WTC11 (cell line): Measurements from ENCODE around the gene SPANXB1. TPM values are rescaled to one million over a fixed set of nuclear protein-coding genes. Genes with fewer than 3 reads are reported as not detected.
"Not testable (repeated sequence)": the region's sequence is repeated elsewhere in the genome, so short reads cannot be mapped to it uniquely, and the experiment has no call there.

Experiments
- ATAC-seq: fragments of 200-7000 bp; cut with Tn5 transposase; 2 replicates; pipeline ENCODE4 v1.10.0; 2021; ENCODE audit warnings: mild to moderate bottlenecking, moderate library complexity
- CTCF ChIA-PET: fragments of 300-600 bp; sonication (Branson Sonifier 250); formaldehyde crosslinking; loops from one replicate; lab custom pipeline; 2021; ENCODE audit warnings: antibody characterized with exemption; lab: Charles Lee
- POLR2A ChIA-PET: fragments of 350-600 bp; sonication (Branson Sonifier 250); formaldehyde crosslinking; loops from one replicate; lab custom pipeline; 2021; ENCODE audit warnings: antibody characterized with exemption; lab: Charles Lee
- DNase-seq: peaks from one replicate; pipeline ENCODE4 v3.0.0; 2021; ENCODE audit warnings: low spot score
- H3K27ac Mint-ChIP-seq: 2 replicates; pipeline ENCODE4 v1.8.0; 2021; ENCODE audit warnings: mixed read lengths
- H3K27me3 Mint-ChIP-seq: 2 replicates; pipeline ENCODE4 v1.8.0; 2021; ENCODE audit warnings: low read depth, mild to moderate bottlenecking, moderate library complexity, mixed read lengths
- H3K36me3 Mint-ChIP-seq: 2 replicates; pipeline ENCODE4 v1.8.0; 2021; ENCODE audit warnings: mixed read lengths
- H3K4me1 Mint-ChIP-seq: 2 replicates; pipeline ENCODE4 v1.8.0; 2022; ENCODE audit warnings: mixed read lengths
- H3K4me3 Mint-ChIP-seq: 2 replicates; pipeline ENCODE4 v1.8.0; 2021; ENCODE audit warnings: mild to moderate bottlenecking, moderate library complexity, mixed read lengths
- H3K9me3 Mint-ChIP-seq: 2 replicates; pipeline ENCODE4 v1.8.0; 2021; ENCODE audit warnings: mixed read lengths
- total RNA-seq: library from RNA; stranded (reverse); gene quantifications from 3 replicates; pipeline ENCODE4 v1.2.3, GENCODE V29; 2021

Gene SPANXB1
- total RNA-seq, 1 experiment from 2014 or later, result not detected

GRCh38 chrX:141049878-141050277 is 47.5 kb downstream of the SPANXB1 start:
- H3K27ac Mint-ChIP-seq, H3K27me3 Mint-ChIP-seq, H3K4me1 Mint-ChIP-seq, H3K9me3 Mint-ChIP-seq, POLR2A ChIA-PET, CTCF ChIA-PET, ATAC-seq, H3K36me3 Mint-ChIP-seq, H3K4me3 Mint-ChIP-seq, DNase-seq: not testable (repeated sequence)

DNA sequence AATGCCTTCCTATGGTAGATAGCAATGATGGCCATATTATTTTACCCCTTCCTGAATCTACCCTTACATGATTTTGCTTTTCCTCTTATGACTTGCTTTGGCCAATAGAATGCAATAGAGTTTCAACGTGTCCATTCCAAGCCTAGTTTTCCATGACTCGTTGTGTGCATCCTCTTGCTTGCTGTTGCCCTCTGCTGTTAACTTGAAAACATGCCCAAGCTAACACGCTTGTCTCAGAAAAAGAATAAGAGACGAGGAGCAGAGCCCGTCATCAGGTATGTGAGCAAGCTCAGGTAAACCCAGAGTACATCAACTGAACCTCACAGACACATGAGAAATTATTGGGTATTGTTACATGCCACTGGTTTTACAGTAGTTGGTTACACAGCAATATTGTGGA is 49.7 kb downstream of the SPANXB1 start:
- H3K4me1 Mint-ChIP-seq, CTCF ChIA-PET, POLR2A ChIA-PET, H3K36me3 Mint-ChIP-seq, H3K4me3 Mint-ChIP-seq, H3K27ac Mint-ChIP-seq, H3K27me3 Mint-ChIP-seq, DNase-seq, H3K9me3 Mint-ChIP-seq: not testable (repeated sequence)
- ATAC-seq, result peak; percentile 46; the same call in 1 of the 2 replicates

Other genes starting within 250 kb of the SPANXB1 start
- gene LDOC1, start 174.5 kb downstream of the SPANXB1 start, total RNA-seq, result 16.9 to 27.6 TPM (median 25.7 TPM) in 3 replicates
- gene SPANXC, start 239.9 kb downstream of the SPANXB1 start, total RNA-seq, result not detected in 3 replicates